D341Med (cell line): ENCODE measurements around the gene ANKRD12.
"Not testable (repeated sequence)": the region's sequence is repeated elsewhere in the genome, so short reads cannot be mapped to it uniquely, and the experiment has no call there.

Experiments used
- DNase-seq: peaks from one replicate; pipeline ENCODE4 v3.0.0; 2012; ENCODE audit warnings: low spot score

Gene ANKRD12

GRCh38 chr18:9232977-9233376 is 96.4 kb downstream of the ANKRD12 start:
- no peak for DNase-seq

- DNase-seq = peak; percentile 31
These were observed 97.3 kb downstream of the ANKRD12 start for GRCh38 chr18:9233771-9234440.

- peak; percentile 21 for DNase-seq
These were observed 97.9 kb downstream of the ANKRD12 start for GRCh38 chr18:9234528-9234927.

- no peak for DNase-seq
These were observed 101.4 kb downstream of the ANKRD12 start for GRCh38 chr18:9237981-9238380.

- DNase-seq = no peak
These were observed 103.1 kb downstream of the ANKRD12 start for GRCh38 chr18:9239720-9240119.

- DNase-seq = no peak
These were observed 103.7 kb downstream of the ANKRD12 start for GRCh38 chr18:9240270-9240669.

GRCh38 chr18:9243029-9243428 is 106.4 kb downstream of the ANKRD12 start:
- DNase-seq = no peak

GRCh38 chr18:9244376-9244775 is 107.8 kb downstream of the ANKRD12 start:
- DNase-seq = no peak

- no peak for DNase-seq
These were observed 112.1 kb downstream of the ANKRD12 start for GRCh38 chr18:9248661-9249060.

GRCh38 chr18:9249254-9249653 is 112.7 kb downstream of the ANKRD12 start:
- DNase-seq = no peak

- no peak for DNase-seq
These were observed 122.6 kb downstream of the ANKRD12 start for GRCh38 chr18:9259173-9259572.

- no peak for DNase-seq
These were observed 124.1 kb downstream of the ANKRD12 start for GRCh38 chr18:9260388-9261380.

GRCh38 chr18:9263264-9263663 is 126.7 kb downstream of the ANKRD12 start:
- DNase-seq = no peak

- not testable (repeated sequence) for DNase-seq
These were observed 128.2 kb downstream of the ANKRD12 start for GRCh38 chr18:9264797-9265196.

GRCh38 chr18:9273221-9273620 is 136.6 kb downstream of the ANKRD12 start:
- DNase-seq = no peak

GRCh38 chr18:9275890-9276289 is 139.3 kb downstream of the ANKRD12 start:
- DNase-seq = no peak

- DNase-seq = no peak
These were observed 141.4 kb downstream of the ANKRD12 start for GRCh38 chr18:9278028-9278427.

GRCh38 chr18:9280849-9281248 is 144.3 kb downstream of the ANKRD12 start:
- no peak for DNase-seq

- DNase-seq = no peak
These were observed 145.2 kb downstream of the ANKRD12 start for GRCh38 chr18:9281780-9282179.

GRCh38 chr18:9283791-9284190 is 147.2 kb downstream of the ANKRD12 start:
- DNase-seq = no peak

GRCh38 chr18:9285604-9286003 is 149.0 kb downstream of the ANKRD12 start:
- DNase-seq = no peak

GRCh38 chr18:9287036-9287435 is 150.5 kb downstream of the ANKRD12 start:
- DNase-seq = no peak

- DNase-seq = no peak
These were observed 153.1 kb downstream of the ANKRD12 start for GRCh38 chr18:9289698-9290097.
